PFSK-1 (cell line): ENCODE results near the gene DGKZ.

Source experiments
- POLR2AphosphoS5 ChIP-seq: IDR thresholded peaks from 2 replicates; pipeline ENCODE4 v1.6.1; 2012; ENCODE audit warnings: low read depth, mild to moderate bottlenecking, control low read depth, low read length, moderate library complexity
- REST ChIP-seq, 2 experiments: IDR thresholded peaks; 2 replicates each; pipeline versions ENCODE4 v1.6.1 to v1.8.0; 2011 to 2012; ENCODE audit warnings: low read depth in 2 of 2, low read length in 2 of 2, control low read depth in 1 of 2, inconsistent platforms in 1 of 2, mild to moderate bottlenecking in 1 of 2, moderate library complexity in 1 of 2; ENCODE audit not compliant: insufficient read depth in 1 of 2
- SIN3A ChIP-seq: IDR thresholded peaks from 2 replicates; pipeline ENCODE4 v1.6.1; 2012; ENCODE audit warnings: mild to moderate bottlenecking, low read length, moderate library complexity, borderline replicate concordance; ENCODE audit not compliant: insufficient read depth
- TAF1 ChIP-seq: IDR thresholded peaks from 2 replicates; pipeline ENCODE4 v1.6.1; 2012; ENCODE audit warnings: low read length, control low read depth, borderline replicate concordance; ENCODE audit not compliant: insufficient read depth

DNA sequence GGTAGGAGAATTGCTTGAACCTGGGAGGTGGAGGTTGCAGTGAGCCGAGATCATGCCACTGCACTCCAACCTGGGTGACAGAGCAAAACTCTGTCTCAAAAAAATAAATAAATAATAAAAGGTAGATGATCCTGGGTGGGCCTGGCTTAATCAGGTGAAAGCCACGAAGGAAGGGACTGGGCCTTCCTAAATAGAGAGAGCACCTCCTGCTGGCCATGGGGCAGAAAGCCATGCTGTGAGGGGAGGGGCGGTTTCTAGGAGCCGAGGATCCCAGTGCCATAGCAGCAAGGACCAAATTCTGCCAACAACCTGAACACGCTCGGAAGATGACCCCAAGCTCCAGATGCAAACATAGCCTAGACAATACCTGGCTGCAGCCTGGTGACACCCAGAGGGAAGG lies 24.5 kb upstream of the DGKZ start:
- TF ChIP-seq TAF1 (no peak), REST (IDR thresholded peaks at IDR 0.05; ENCODE audit: insufficient read depth in 1 of 2, low read depth in 2 of 2, low read length in 2 of 2) (no peak), SIN3A (no peak), POLR2AphosphoS5 (no peak)
